ENCODE data around the gene BTG1.

GRCh38 chr12:92193063-92193462 is 47.4 kb upstream of the BTG1 start:
- TF ChIP-seq ATF3 (IDR thresholded peaks at IDR 0.05) (no peak), CTCF (IDR thresholded peaks at IDR 0.05; ENCODE audit: low read depth, low read length, missing input control) (no peak), YY1 (IDR thresholded peaks at IDR 0.05) (no peak), SP1 (IDR thresholded peaks at IDR 0.05) (no peak), JUND (IDR thresholded peaks at IDR 0.05) (no peak), TAF1 (conservative IDR thresholded peaks at IDR 0.05) (no peak), MAX (IDR thresholded peaks at IDR 0.05) (no peak), REST (IDR thresholded peaks at IDR 0.05) (no peak), GABPA (IDR thresholded peaks at IDR 0.05 in 1 of 2, conservative IDR thresholded peaks at IDR 0.05 in 1 of 2) (no peak), NR2F2 (IDR thresholded peaks at IDR 0.05) (no peak), EGR1 (IDR thresholded peaks at IDR 0.05; ENCODE audit: low read depth in 2 of 2) (no peak), FOXA2 (IDR thresholded peaks at IDR 0.05) (no peak), RXRA (IDR thresholded peaks at IDR 0.05) (no peak), FOXA1 (IDR thresholded peaks at IDR 0.05) (no peak)

All from liver (tissue), 3 donors.